Suppressor macrophage (primary cell): Measurements from ENCODE around the gene COL28A1.
"Not testable (repeated sequence)": the region's sequence is repeated elsewhere in the genome, so short reads cannot be mapped to it uniquely, and the experiment has no call there.

Experiments used
- DNase-seq, 4 experiments: peaks; one replicate each; pipeline ENCODE4 v3.0.0-alpha.2; 2020 to 2022

Gene COL28A1

DNA sequence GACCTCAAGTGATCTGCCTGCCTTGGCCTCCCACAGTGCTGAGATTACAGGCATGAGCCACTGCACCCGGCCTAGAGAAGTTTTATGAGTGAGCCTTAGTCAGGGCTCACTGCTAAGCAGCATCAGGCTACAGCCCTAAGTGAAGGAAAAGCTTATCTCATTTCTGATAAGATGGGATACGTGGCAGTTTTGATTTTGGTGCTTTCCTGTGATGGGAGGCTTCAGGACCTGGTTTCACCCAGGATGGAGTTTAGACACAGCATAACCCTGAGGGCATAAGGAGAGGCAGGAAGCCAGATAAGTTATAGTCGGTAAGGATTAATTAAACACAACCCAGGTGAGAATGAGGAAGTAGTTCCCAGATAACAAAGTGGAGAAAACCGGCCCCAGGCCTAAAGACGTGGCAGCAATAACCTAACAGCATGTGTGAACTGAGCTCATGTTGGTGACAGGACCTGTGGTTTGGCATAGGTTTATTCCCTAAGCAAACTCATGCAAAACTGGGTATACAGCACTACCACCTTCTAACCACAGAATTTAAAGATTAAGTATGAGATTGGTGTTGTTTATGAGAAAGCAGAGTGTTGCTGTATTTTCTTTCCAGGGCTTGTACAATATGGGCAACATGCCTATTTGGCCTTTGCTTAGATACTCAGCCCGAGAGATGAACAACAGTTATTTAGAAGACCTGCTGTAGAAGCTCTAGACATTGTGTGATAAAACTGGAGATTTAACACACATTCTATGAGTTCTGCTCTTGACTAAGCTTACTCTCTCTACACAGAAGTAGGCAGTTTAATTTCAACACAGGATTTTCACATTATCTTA lies 119.4 kb downstream of the COL28A1 start:
- DNase-seq, result peak in 2 of 4 experiments; percentile 27 to 30

DNA sequence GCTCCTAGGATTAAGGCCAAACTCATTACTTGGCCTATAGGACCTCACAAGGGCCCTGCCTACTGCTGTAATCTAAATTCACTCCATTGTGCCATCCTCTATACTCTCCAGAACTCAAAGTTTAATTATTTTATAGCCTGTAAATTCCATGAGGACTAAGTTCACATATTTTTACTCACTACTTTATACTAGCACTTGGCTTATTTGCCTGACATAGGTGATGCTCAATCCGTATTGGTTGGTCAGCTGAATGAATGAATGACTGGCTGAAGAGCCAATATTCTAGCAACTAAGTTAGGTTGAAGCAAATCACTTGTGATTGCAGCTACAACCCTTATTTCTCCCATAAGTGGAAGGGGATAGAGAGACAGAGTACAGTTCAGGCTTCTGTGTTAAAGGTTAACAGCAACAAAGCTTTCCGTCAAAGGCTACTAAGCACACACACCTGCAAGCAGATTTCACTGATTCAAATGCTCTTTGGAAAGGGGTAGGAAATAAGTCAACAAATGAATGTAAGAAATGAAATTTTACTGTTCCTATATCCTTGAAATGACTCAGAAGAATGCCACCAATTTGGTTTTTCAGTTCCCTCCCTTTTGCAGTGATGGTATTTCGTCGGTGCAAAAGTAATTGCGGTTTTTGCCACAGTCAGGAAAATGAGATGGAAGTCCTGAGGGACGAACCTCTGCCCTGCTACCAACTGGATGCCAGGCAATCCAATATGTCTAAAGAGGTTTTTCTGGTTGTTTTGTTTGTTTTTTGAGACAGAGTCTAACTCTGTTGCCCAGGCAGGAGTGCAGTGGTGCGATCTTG lies 120.7 kb downstream of the COL28A1 start:
- no peak for DNase-seq

DNA sequence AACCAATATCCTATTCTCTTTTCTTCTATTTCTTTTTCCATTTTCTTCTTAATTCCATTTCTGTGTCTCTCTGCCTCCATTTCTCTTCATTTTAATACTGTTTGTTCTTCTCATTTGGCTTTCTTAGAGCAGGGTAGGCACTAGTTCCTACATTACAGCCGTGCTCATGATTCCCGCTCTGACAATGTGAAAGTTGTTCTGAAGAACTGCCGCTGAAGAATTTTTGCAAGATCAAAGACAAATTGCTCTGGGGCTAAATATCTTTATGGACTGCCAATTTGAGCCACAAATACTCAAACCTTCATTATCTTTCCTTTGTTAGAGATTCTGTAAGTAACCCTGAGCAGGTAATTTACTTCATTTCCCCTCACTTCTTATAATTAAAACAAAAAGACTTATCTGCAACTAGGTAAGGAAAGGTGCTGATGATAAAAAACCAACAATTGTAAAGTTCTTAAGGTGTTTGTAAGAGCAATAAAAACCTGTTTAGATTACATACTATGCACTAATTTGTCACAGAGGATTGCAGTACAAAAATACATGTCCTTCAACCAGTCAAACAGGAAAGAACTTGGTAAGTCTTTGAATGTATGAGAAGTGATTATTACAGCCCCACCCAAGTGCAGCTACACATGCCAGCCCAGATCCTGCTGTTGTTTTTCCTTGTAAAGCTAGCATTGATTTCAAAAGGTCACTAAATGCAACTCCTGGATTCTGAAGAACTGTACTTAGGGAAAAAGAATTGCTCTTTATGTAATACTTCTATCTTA lies 127.5 kb downstream of the COL28A1 start:
- no peak for DNase-seq

DNA sequence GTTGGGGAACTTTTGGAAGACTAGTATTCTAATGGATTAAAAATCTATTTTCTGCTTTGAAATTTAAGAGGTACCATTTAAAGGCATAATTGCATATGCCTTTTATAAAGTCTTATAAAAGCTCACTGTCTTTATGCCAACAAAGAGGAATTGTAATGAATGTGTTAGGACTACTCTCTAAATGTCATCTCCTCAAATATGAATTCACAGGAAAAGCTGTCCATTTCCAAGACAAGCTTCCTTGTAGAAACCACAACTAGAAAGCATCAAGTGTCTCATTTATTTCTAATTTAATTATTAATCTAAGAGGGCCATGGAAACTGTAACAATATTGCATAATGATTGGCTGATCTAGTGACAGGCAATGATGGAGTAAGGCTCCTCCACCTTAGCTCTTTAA lies 130.2 kb downstream of the COL28A1 start:
- no peak for DNase-seq

GRCh38 chr7:7399707-7400106 lies 136.0 kb downstream of the COL28A1 start:
- DNase-seq, result no peak

GRCh38 chr7:7395785-7396184 lies 139.9 kb downstream of the COL28A1 start:
- DNase-seq, result no peak

- not testable (repeated sequence) for DNase-seq
Observed at GRCh38 chr7:7388164-7388563, 147.5 kb downstream of the COL28A1 start.

DNA sequence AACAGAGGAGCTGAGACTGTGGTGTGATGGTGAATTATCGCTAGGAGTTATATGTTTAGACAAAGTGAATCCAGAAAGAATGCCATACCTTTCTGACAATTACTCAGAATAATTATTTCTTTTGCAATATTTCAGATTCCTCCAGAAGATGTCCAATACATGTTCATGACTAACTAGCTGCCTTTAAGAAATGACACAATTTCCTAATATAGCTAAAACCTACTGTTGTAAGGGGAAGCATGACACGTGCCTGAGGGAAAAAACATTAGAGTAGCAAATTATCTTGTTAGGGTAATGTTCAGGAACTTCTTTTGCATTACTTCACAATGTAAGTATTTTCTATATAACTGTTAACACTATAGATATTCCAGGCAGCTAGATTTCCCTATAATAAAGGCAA lies 150.3 kb downstream of the COL28A1 start:
- peak; percentile 28 to 83 (median 64) for DNase-seq

DNA sequence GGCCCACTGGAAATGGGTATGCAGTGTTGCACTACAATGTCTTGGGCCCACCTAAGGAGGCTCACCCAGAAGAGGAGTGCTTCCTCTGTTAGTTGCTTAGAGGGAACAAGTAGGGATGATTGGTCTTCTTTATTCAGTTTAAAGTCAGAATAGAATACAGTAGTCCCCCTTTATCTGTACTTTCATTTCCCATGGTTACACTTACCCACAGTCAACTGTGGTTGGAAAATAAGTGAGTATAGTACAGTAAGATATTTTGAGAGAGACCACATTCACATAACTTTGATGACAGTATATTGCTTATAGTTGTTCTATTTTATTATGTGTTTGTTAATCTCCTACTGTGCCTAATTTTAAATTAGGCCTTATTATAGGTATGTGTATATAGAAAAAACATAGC lies 151.4 kb downstream of the COL28A1 start:
- DNase-seq, result no peak

- no peak for DNase-seq
Observed at GRCh38 chr7:7375538-7375937, 160.1 kb downstream of the COL28A1 start.

DNA sequence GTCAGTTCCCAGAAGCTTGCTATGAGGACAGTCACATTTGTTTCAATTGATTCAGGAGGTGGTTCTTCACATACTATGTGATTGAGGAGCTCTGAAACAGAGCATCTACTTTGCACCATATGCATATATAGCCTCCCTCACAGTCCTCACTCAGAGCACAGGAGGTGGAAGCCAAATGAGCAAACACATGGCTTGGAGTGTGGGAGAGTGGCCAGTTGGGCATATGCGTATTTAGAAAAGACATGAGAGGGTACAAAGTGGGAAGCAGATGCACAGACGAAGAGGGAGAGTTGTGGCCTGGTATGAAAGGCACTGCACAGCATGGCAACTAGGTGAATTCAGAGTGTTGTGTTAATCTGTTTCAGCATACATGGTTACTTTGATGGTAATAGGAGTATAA lies 165.6 kb downstream of the COL28A1 start:
- DNase-seq, result no peak

- DNase-seq, result no peak
Observed at GRCh38 chr7:7369134-7369533, 166.5 kb downstream of the COL28A1 start.

- DNase-seq, result no peak
Observed at GRCh38 chr7:7354674-7355073, 181.0 kb downstream of the COL28A1 start.

GRCh38 chr7:7352845-7353244 lies 182.8 kb downstream of the COL28A1 start:
- no peak for DNase-seq

DNA sequence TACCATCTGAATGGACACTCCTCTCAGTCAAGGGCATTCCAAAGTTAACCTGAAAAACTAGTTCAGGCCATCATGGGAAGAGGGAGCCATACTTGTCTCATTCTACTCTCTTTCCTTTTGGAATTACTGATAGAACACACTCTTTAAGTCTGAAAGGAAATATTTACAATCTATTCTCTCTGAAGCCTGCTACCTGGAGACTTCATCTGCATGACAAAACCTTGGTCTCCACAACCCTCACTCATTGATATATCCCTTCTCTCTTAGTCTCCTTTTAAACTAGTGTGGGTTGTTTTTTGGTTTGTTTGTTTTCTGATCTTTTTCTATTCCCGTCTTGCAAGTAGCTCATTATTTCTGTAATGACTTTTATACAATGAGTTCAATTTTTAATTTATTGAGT lies 183.8 kb downstream of the COL28A1 start:
- DNase-seq, result no peak

DNA sequence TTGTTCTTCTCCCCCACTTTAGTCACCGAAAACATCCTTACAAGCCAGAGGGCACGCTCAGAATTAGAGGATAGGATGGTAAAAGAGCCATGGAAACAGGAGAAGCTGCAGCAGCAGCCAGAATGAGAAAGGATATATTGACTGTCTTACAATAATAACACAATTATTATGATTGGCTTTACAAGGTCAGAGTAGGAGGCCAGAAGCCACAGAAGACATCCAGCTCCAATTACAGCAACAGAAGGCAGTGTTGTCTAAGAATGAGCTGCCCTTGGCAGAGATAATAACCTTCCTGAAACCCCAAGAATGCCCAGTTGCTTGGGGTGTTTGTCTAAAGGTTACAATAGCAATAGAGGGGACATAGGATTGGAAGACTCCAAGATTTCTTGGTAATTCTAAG lies 184.5 kb downstream of the COL28A1 start:
- DNase-seq, result no peak

DNA sequence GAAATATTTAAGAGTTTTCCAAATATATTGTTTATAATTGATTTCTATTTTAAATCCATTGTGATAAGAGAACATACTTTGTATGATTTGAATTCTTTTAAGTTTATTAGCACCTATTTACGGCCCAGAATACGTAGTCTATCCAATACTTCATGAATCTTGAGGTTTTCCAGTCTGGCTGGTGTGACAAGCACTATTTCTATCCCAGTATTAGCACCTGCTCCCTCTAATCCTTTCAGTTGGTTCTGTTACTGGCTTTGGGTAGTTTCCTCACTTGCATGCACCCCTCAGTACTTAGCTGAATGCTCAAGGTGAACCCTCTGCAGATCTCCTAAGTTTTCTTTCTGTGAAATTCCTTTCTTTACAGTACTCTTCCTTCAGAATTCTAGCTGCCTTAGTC lies 186.5 kb downstream of the COL28A1 start:
- DNase-seq, result no peak

DNA sequence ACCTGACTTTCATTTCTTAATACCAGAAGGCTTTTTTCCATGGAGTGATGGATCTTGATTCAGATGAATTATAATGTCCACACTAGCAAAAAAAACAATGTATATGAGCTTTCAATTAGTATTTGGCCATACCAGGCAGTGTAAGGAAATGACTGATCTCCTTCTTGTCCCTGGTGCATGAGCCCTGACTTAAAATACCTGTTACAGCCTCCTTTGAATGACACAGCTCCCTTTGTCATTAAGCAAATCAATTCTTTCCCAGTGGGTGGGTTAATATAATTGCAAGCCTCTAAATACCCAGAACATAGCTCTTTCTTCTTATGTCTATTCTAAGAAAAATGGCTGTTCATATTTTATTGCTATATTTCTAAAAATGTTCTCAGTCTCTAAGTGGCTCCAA lies 188.6 kb downstream of the COL28A1 start:
- DNase-seq, result no peak

DNA sequence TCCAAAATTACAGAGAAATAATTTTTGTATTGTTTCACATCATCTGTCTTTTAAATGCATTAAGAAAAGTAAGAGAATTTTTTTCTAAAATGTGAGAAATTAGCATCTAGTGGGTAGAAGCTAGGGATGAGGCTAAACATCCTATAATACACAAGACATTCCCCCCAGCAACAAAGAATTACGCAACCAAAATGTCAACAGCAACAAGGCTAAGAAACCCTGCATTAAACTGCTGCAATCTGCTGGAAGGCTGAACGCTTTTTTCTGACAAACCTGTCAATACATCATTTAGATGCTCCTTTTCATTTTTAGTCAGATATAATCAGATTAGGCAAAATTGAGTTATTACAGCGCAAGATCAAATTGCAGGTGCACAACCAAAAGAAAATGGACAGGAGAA lies 191.1 kb downstream of the COL28A1 start:
- DNase-seq, result no peak

GRCh38 chr7:7335909-7336308 lies 199.8 kb downstream of the COL28A1 start:
- peak in 1 of 4 experiments; percentile 3 for DNase-seq

DNA sequence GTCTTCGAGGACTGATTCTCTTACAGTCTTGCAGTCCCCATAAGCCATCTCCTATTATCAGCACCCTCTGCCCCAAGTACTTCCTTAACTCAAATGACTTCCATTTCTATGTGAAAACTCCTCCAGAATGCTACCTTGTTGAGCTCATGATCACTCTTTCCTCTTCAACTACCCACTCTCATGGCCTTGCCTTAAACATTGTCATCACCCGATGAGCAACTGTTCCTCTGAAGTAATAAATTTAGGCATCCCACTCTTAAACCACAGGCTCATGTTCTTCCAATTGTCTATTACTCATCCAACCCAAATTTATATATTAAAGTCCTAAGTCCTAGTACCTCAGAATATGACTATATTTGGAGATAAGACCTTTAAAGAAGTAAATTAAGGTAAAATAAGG lies 200.5 kb downstream of the COL28A1 start:
- peak; percentile 30 to 79 (median 58) for DNase-seq

- DNase-seq, result no peak
Observed at GRCh38 chr7:7333610-7334009, 202.1 kb downstream of the COL28A1 start.

DNA sequence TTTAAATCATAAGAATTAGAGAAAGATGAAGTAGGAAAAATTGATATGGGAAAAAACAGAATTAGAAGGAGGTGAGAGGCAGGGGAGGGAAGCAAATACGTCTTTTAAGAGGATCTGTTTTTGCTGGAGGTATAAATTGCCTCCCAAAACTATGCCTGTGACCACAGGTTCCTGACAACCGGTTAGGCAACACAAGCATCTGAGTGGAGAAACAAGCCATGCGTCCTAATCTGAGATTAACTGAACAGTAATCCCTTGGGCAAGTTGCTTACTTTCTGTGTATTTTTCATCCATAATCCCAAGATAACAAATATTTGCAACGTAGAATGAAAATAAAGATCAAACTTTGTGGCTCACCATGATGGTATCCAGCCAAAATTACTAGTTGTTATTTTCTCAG lies 204.2 kb downstream of the COL28A1 start:
- DNase-seq, result no peak
